HG03280 (cell line): ENCODE measurements around the gene CDH22.

Experiments
- ATAC-seq: cut with Tn5 transposase; IDR thresholded peaks from one replicate; pipeline ENCODE4 v1.9.1; 2021; ENCODE audit warnings: mild to moderate bottlenecking, moderate library complexity; ENCODE audit not compliant: unreplicated experiment

Gene CDH22

DNA sequence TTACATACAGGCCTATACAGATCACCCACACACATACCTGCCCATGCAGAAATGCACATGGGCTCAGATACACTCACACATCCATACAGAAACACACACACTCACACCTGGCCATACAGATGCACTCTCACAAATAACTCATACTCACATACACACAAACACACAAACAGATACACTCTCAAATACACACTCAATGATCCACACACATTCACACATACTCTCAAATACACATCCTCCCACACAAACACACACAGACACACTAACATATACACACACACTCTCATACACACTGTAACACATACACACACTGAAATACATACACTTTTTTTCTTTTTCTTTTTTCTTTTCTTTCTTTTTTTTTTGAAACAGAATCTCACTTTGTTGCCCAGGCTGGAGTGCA lies 90.7 kb downstream of the CDH22 start:
- ATAC-seq: no peak

GRCh38 chr20:46216770-46217464 lies 91.4 kb downstream of the CDH22 start:
- ATAC-seq: no peak

- ATAC-seq: no peak
Measured at GRCh38 chr20:46215913-46216707, 92.2 kb downstream of the CDH22 start.

- no peak for ATAC-seq
Measured at GRCh38 chr20:46214824-46215488, 93.3 kb downstream of the CDH22 start.

GRCh38 chr20:46213946-46214823 lies 94.1 kb downstream of the CDH22 start:
- ATAC-seq: no peak

DNA sequence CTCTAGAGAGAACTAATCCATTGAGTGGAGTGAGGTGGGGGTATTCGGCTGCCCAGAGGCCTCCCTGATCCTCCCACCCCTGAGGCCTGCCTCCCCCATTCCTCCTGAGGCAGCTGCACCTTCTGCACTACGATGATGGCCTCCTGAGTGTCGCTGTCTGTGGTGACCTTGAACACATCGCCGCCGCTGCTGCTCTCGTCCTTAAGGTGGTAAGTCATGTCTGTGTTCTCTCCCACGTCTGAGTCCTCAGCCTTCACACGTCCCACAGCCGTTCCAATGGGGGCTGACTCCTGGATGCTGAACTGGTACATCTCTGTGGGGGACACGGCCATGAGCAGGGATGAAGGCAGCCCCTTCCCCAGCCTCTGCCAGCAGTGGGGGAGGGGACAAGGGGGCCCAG lies 95.4 kb downstream of the CDH22 start:
- no peak for ATAC-seq

DNA sequence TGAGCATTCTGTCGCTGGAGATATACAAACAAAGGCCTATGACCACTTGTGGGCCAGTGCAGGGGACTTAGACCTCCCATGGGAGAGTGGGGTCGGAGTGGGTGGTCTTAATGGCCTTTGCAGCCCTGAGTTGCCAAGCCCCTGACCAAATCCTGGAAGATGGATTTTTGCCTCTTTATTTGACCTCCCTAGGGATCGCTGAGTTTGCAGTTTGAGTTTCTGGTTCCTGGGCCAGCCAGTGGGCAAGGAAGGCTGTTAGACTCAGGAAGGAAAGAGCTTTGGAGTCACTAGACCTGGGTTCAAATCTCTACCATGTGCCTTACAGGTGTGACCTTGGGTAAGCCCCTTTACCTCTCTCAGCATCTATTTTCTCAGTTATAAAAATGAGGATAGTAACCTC lies 96.0 kb downstream of the CDH22 start:
- no peak for ATAC-seq

DNA sequence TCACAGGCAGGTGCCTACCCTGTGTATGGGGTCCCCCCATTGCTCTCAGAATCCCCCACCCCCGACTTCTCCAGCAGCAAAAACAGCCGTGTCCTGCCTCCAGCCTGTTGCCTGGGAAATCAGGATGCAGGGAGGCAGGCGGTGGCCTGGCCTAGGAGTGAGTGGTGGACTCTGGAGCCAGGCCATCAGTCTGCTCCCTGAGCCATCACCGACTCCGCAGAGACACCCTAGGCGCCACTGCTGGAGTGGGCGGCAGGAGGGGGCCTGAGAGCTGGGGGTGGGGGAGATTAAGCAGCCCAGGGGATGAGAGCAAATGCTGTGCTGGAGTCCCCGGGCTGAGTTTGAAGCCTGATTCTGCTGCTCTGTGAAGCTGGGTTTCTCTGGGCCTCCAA lies 97.0 kb downstream of the CDH22 start:
- ATAC-seq: no peak

DNA sequence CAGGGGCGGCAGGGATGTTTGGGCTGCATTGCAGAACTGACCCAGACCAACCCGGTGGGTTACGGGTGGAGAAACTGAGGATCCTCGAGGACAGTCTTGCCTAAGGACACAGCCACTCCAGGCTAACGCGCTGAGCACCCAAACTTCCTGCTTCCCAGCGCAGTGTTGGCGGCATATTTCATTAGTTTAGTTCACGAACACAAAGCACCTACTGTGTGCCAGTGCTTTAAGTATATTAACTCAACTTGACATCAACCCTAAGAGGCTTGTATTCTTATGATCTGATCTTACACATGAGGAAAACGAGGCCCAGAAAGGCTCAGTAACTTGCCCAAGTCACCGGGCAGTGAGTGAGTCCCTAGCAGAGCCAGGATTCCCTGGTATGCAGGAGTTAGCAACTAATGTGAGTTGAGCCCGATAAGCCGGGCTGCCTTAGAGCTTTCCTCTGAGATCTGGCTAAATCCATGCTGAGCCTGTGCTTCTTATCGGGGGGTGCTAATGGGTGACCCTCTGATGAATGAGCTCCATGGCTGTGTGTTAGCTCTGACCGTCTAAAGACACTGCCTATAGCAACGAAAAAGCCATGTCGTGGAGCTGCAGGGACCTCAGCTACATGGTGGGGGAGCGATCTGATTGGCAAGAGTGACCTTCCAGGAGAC lies 97.5 kb downstream of the CDH22 start:
- no peak for ATAC-seq

DNA sequence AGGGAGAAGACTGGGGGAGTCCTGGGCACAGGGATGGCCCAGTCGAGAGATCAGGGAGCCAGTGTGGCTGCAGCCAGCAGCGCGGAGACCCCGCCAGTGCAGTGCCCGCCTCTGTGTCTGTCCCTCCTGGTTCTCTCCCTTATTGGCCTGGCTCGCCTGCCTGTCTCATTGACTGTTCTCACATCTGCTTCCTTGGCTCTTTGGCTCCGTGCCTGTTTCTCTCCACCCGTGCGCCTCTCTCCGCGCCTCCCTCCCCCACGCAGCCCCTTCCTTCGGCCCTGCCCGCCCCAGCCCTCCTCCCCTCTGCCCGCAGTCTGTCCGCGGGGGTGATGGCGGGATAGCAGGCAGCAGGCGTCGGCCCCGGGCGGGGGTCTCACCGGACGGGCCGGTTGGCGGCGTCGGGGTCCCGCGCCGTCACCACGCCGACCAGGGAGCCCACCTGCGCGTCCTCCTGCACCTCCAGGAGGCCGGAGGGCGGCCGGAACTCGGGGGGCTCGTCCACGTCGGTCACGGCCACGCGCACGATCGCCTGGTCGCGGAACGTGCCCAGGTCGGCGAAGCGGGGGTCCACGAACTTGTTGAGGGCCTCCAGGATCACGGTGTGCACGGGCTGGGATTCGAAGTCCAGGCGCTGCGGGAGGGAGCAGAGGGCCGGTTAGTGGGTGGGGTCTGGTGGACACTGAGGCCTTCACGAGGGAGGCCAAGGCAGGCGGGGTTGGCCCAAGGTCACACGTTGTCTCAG lies 98.2 kb downstream of the CDH22 start:
- no peak for ATAC-seq

- no peak for ATAC-seq
Measured at GRCh38 chr20:46207793-46208192, 100.5 kb downstream of the CDH22 start.

DNA sequence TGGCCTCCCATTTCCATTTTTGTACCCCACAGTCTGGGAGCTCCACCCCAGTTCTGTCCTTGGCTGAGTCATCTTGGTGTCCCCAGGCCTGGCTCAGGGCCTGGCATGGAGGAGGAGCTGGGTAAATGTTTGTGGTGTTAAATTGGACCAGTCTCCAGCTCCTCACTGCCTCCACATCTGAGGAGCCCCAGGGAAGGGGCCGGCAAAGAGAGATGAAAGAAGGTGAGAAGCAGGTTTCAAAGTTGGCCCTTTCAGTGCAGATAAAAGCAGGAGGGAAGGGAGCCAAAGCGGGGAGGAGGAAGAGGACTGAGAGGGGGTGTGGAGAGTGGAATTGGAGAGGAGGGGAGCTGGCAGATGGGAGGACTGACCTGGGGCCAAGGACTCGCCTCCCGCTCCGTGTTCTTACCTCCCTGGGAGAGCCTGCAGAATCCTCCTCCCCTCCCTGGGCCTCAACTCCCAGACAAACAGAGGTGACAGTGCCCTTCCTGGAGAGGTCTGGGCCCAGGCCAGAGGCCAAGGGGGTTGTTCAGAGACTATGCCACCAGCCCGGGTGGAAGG lies 101.2 kb downstream of the CDH22 start:
- ATAC-seq: no peak

GRCh38 chr20:46206025-46206424 lies 102.3 kb downstream of the CDH22 start:
- no peak for ATAC-seq

DNA sequence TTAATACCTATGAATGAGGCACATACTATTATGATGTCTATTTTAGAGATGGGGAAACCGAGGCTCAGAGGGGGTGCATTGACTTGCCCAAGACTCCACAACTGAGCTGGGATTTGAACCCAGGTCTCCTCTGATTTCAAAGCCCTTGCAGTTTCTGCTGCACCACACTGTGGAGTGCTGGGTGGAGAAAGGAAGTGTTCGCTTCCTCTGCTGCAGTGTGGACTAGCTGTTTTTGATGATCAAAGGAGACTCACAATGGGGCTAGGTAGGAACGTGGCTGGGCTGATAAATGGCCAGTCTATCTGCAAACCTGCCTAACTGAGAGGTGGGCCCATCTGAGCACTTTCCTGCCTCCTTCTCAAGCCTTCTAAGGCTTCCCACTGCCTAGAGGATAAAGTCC lies 102.9 kb downstream of the CDH22 start:
- no peak for ATAC-seq

- ATAC-seq: no peak
Measured at GRCh38 chr20:46204594-46205186, 103.6 kb downstream of the CDH22 start.

DNA sequence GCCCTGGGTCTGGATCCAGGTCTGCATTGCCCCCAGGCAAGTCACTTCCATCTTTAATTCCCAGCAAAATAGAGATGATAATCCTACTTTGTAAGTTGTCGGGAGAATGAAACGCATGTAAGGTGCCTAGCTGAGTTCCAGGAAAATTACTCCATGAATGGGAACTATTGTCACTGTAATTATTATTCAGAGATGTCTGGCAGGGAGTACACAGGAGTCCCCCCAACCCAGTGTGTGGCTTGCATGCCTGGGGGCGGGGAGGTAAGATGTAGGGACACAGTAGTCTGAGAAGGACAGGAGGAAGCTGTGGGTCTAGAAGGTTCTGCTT lies 104.8 kb downstream of the CDH22 start:
- ATAC-seq: no peak

- no peak for ATAC-seq
Measured at GRCh38 chr20:46202766-46203509, 105.4 kb downstream of the CDH22 start.
